ENCODE results near the gene CREB5. TPM values are rescaled to one million over a fixed set of nuclear protein-coding genes. Genes with fewer than 3 reads are reported as not detected.

Gene CREB5
- total and polyA plus RNA-seq, 2 donors from 2014 or later: 3.4 to 27.2 TPM

DNA sequence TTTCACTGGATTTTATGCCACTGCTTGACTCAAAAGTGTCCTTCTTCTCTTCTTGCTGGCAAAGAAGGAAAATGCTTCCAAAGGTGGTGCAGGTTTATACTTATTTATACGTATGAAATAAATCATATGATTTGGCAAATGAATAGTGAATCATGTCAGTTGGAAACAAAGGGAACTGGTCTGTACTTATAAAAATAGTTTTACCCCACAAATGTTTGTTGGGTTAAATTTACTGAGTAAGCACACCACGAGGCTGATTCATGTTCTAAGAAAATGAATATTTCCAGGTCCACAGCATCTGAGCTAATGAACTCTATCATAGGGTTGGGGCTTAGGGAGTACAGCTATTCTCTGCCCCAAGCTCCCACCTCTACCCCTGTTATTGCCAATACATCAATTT is 313.6 kb downstream of the CREB5 start:
- Histone ChIP-seq H3K9me3 (ENCODE audit: control insufficient read depth in 2 of 3, insufficient read depth in 1 of 3, low read length in 3 of 3) (no peaks in the 10 kb centered on the region), H3K27me3 (ENCODE audit: control insufficient read depth, insufficient read depth, low read length) (no peaks in the 10 kb centered on the region), H3K9ac (ENCODE audit: low read length in 3 of 3) (no peak overlapping the region), H3K27ac (ENCODE audit: low read depth in 2 of 2, low read length in 2 of 2) (no peak overlapping the region), H3K4me1 (ENCODE audit: control insufficient read depth in 2 of 3, insufficient read depth in 2 of 3, low read depth in 1 of 3, low read length in 3 of 3) (no peaks in the 10 kb centered on the region), H3K36me3 (ENCODE audit: control insufficient read depth in 2 of 3, insufficient read depth in 3 of 3, low read length in 3 of 3) (no peaks in the 10 kb centered on the region), H3K4me3 (ENCODE audit: low read length in 3 of 3) (no peak overlapping the region)
- intact Hi-C loops (cut with DNase I): no loop called here
- no peak for DNase-seq
- FAIRE-seq: no peak
- no peak for TF ChIP-seq CTCF (IDR thresholded peaks at IDR 0.05; ENCODE audit: borderline replicate concordance, extremely low read depth, insufficient read depth)

DNA sequence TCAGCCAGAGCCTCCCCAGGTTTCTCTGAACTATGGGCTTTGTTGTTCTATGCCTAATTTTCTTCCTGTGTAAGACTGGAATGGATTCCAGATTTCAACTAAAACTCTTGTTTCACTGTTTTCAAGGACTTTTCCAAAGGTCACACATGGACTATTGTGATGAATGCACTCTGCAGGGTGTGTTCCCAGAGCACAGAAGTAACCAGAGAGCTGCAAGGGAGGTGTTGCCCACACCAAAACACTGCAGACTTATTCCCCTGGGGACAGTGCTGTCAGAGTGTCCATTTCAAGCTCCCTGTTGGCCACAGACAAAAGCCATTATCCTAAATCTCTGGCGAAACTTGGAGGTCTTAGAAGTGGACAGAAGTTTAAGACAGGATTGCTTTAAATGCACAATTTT is 314.2 kb downstream of the CREB5 start:
- intact Hi-C loops (cut with DNase I): no loop called here
- H3K4me3 ChIP-seq (ENCODE audit: low read length in 3 of 3): no peak overlapping the region
- no peak overlapping the region for H3K27ac ChIP-seq (ENCODE audit: low read depth in 2 of 2, low read length in 2 of 2)
- DNase-seq: peak in 1 of 5 donors; percentile 25
- no peak for FAIRE-seq
- no peaks in the 10 kb centered on the region for H3K36me3 ChIP-seq (ENCODE audit: control insufficient read depth in 2 of 3, insufficient read depth in 3 of 3, low read length in 3 of 3)
- H3K4me1 ChIP-seq (ENCODE audit: control insufficient read depth in 2 of 3, insufficient read depth in 2 of 3, low read depth in 1 of 3, low read length in 3 of 3): no peaks in the 10 kb centered on the region
- no peaks in the 10 kb centered on the region for H3K9me3 ChIP-seq (ENCODE audit: control insufficient read depth in 2 of 3, insufficient read depth in 1 of 3, low read length in 3 of 3)
- no peak overlapping the region for H3K9ac ChIP-seq (ENCODE audit: low read length in 3 of 3)
- no peak for TF ChIP-seq CTCF (IDR thresholded peaks at IDR 0.05; ENCODE audit: borderline replicate concordance, extremely low read depth, insufficient read depth)
- peaks cover under 1% of the 10 kb centered on the region for H3K27me3 ChIP-seq (ENCODE audit: control insufficient read depth, insufficient read depth, low read length)

- no peaks in the 10 kb centered on the region for H3K36me3 ChIP-seq (ENCODE audit: control insufficient read depth in 2 of 3, insufficient read depth in 3 of 3, low read length in 3 of 3)
- no peak overlapping the region for H3K27ac ChIP-seq (ENCODE audit: low read depth in 2 of 2, low read length in 2 of 2)
- peaks cover 2% of the 10 kb centered on the region for H3K27me3 ChIP-seq (ENCODE audit: control insufficient read depth, insufficient read depth, low read length)
- no peaks in the 10 kb centered on the region for H3K9me3 ChIP-seq (ENCODE audit: control insufficient read depth in 2 of 3, insufficient read depth in 1 of 3, low read length in 3 of 3)
- H3K4me1 ChIP-seq (ENCODE audit: control insufficient read depth in 2 of 3, insufficient read depth in 2 of 3, low read depth in 1 of 3, low read length in 3 of 3): no peaks in the 10 kb centered on the region
- no peak overlapping the region for H3K4me3 ChIP-seq (ENCODE audit: low read length in 3 of 3)
- FAIRE-seq (no peak), DNase-seq (peak in 4 of 5 donors; percentile 58 to 88 (median 82))
- no peak overlapping the region for H3K9ac ChIP-seq (ENCODE audit: low read length in 3 of 3)
- TF ChIP-seq CTCF (IDR thresholded peaks at IDR 0.05; ENCODE audit: borderline replicate concordance, extremely low read depth, insufficient read depth): no peak
- intact Hi-C loops (cut with DNase I): no loop called here
Measured at GRCh38 chr7:28729281-28729680, 317.0 kb downstream of the CREB5 start.

DNA sequence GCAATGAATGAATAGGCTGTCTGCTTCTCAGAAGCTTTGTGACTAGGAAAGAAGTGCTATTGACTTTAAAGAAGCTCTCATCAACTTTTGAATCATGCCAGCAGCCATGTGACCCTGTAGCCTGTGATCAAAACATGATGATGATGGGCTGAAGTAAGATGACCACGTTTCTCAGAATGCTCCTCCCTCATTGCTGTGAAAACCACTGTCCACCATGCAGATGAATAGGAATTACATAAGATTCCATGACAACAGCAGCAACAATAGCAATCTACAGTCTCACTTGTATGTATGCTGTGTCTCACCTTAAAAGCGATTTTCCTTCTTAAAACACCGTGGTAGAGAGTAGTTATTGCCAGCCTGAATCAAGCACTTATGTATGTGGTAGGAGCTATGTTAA is 317.4 kb downstream of the CREB5 start:
- DNase-seq (no peak), FAIRE-seq (no peak)
- no peak overlapping the region for H3K9ac ChIP-seq (ENCODE audit: low read length in 3 of 3)
- H3K36me3 ChIP-seq (ENCODE audit: control insufficient read depth in 2 of 3, insufficient read depth in 3 of 3, low read length in 3 of 3): no peaks in the 10 kb centered on the region
- no peak overlapping the region for H3K27ac ChIP-seq (ENCODE audit: low read depth in 2 of 2, low read length in 2 of 2)
- peaks cover 2% of the 10 kb centered on the region for H3K27me3 ChIP-seq (ENCODE audit: control insufficient read depth, insufficient read depth, low read length)
- H3K4me3 ChIP-seq (ENCODE audit: low read length in 3 of 3): no peak overlapping the region
- H3K4me1 ChIP-seq (ENCODE audit: control insufficient read depth in 2 of 3, insufficient read depth in 2 of 3, low read depth in 1 of 3, low read length in 3 of 3): no peaks in the 10 kb centered on the region
- intact Hi-C loops (cut with DNase I): no loop called here
- no peaks in the 10 kb centered on the region for H3K9me3 ChIP-seq (ENCODE audit: control insufficient read depth in 2 of 3, insufficient read depth in 1 of 3, low read length in 3 of 3)
- no peak for TF ChIP-seq CTCF (IDR thresholded peaks at IDR 0.05; ENCODE audit: borderline replicate concordance, extremely low read depth, insufficient read depth)
